ENCODE measurements around the gene IGF2BP3. TPM values are rescaled to one million over a fixed set of nuclear protein-coding genes. Genes with fewer than 3 reads are reported as not detected.
"Not testable (repeated sequence)": the region's sequence is repeated elsewhere in the genome, so short reads cannot be mapped to it uniquely, and the experiment has no call there.

IGF2BP3 gene
- polyA plus RNA-seq (2013, experiment 1 of 2; ENCODE audit: insufficient read length): 29.2 TPM
- 23.2 TPM for polyA plus RNA-seq (2013, experiment 2 of 2; ENCODE audit: insufficient read length)

- peak; percentile 98 for DNase-seq
Measured at GRCh38 chr7:23470330-23471105, at the start of gene IGF2BP3. Gene IGF2BP3, minus strand, starts transcription at chr7:23470491. Its CDS starts 381 bp downstream, at chr7:23470110.

DNA sequence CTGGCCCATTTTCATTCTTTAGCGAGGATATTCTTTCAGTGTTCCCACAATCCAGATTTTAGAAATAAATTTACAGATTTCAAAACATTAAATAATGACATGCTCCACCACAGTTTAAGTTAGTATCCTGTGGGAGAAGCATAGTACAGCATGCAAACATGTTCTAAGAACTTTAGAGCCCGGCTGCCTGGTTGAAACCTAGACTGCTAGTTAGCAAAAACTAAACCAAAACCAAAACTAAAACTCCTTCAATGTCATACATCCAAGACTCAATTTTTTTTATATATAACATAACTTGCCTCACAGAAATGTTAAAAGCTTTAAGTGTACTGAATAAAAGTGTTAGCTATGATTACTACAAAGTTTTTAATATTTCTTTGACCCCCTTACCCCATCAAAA, 44.5 kb upstream of the IGF2BP3 start:
- DNase-seq: no peak

DNA sequence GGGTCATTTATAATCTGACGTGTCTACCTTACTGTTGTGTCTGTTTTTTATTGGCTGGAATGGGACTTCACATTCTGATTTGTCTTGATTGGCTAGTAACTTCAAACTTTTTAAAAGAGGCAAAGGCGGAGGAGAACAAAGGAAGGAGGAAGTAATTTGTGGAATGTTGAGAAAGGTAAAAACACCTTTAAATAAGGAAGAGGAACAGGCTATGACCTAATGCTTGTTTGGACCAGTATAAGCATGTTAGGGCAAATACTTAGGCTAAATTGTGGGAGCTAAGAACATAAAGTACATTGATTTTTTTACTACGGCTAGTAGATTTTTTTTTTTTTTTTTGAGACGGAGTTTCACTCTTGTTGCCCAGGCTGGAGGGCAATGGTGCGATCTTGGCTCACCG, 43.5 kb upstream of the IGF2BP3 start:
- not testable (repeated sequence) for DNase-seq

DNA sequence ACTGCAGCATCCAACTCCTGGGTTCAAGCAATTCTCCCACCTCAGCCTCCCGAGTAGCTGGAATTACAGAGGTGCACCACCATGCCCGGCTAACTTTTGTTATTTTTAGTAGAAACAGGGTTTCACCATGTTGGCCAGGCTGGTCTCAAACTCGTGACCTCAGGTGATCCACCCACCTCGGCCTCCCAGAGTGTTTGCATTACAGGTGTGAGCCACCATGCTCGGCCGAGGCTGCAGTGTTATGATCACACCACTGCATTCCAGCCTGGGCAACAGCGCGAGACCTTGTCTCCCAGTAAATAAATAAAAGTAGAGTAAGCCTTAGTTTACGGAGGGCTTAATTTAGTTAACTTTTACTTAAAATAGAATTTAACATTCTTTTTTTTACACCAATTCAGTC, 23.7 kb upstream of the IGF2BP3 start:
- DNase-seq: no peak

DNA sequence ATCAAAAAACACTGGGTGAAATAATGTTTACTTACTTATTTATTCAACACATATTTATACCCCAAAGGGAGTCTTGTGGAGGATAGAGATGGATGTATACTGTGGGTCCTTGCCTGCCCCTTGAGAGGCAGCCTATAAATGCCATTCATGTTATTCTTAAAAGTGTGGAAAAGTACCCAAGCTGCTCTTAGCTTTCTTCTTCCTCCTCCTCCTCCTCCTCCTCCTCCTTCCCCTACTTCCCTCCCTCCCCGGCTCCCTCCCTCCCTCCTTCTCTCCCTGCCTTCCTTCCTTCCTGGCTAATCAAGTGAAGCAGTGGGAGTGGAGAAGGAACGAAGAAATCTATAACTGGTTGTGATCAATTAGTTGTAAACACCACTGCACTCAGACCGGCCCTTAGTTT, 21.2 kb upstream of the IGF2BP3 start:
- DNase-seq: no peak

- DNase-seq: peak; percentile 54
Measured at GRCh38 chr7:23490357-23491135, 20.3 kb upstream of the IGF2BP3 start.

- DNase-seq: not testable (repeated sequence)
Measured at GRCh38 chr7:23488714-23489113, 18.4 kb upstream of the IGF2BP3 start.

- no peak for DNase-seq
Measured at GRCh38 chr7:23487670-23488069, 17.4 kb upstream of the IGF2BP3 start.

GRCh38 chr7:23486002-23486773, 15.9 kb upstream of the IGF2BP3 start:
- DNase-seq: no peak

DNA sequence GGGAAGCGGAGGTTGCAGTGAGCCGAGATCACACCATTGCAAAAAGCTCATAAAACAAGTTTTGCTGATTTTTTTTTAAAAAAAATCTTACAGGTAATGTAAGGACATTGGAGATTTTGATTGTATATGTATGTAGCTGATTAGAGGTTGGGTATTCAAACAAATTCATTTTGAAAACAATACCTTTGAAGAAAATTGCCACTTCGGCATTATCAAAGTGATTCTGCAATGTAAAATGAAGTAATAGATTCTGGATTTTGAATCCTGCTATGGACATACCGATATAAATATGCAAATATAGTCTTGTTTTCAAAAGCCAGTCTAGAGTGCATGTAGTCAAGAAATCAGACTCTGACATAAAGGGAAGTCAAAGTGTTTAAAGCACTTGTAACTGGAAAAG, 12.4 kb upstream of the IGF2BP3 start:
- no peak for DNase-seq

- no peak for DNase-seq
Measured at GRCh38 chr7:23477962-23478866, 7.9 kb upstream of the IGF2BP3 start.

GRCh38 chr7:23477157-23477499, 6.8 kb upstream of the IGF2BP3 start:
- no peak for DNase-seq

- no peak for DNase-seq
Measured at GRCh38 chr7:23476286-23477156, 6.2 kb upstream of the IGF2BP3 start.

DNA sequence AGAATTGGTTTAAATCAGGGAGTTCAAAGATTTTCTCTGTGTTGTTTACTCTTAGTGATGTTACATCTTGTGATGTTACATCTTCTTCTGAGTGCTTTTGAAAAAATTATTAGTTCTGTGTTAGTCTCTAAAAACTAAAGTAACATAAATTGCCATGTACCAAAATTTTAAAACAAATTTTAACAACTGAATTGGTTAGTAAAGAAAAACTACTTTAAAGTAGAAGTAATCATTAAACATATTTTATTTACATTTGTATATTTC, 5.2 kb upstream of the IGF2BP3 start:
- no peak for DNase-seq

DNA sequence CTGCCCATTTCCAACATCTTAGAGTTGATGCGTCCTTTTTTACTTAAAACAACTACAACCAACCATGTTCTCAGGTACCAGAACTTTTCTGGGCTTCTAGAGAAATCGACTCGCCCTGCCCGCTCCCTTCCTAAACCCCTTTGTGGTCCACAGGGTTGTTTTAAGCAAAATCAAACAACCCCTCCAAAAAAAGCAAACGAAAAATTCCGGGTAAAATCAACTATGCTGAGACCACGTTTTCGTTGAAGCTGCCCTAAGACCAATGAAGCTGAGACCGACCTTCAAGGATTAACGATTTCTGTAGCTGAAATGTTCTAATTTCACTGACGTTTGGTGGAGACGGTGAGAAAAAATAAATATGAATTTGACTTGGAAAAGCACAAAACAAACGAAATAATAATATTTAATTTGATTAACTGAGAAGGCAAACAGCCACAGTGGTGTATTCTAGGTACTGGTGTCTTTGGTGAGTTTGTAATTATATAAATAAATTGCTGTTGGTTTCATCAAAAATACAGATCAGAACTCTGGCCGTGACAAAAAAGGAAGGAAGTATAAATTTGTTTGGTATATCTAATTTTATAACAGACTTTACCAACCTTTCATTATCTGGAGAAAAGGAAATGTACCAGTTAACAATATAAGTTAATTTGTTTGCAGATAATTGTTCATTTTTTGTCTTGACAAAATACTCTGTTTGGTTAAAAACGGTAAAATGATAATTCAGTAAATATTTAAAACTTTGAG, 4.7 kb upstream of the IGF2BP3 start:
- no peak for DNase-seq

- DNase-seq: peak; percentile 97
Measured at GRCh38 chr7:23474094-23474828, 4.0 kb upstream of the IGF2BP3 start.

DNA sequence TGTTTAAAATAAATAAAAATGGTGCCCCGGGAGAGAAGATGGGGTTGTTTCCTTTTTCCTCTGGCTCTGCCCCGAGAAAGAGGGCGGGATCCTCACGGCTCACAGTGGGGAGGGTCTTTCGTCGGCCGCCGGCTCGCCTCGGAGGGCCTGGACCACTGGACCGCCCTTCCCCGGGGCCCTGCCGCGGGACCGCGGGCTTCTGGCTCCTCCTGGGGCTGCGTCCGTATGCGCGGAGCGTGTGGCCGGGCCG, 3.5 kb upstream of the IGF2BP3 start:
- no peak for DNase-seq

GRCh38 chr7:23472956-23473843, 2.9 kb upstream of the IGF2BP3 start:
- DNase-seq: no peak

GRCh38 chr7:23472556-23472955, 2.3 kb upstream of the IGF2BP3 start:
- no peak for DNase-seq

Data from fibroblast of skin of back (primary cell).